ENCODE data around the gene B4GALNT3. TPM values are rescaled to one million over a fixed set of nuclear protein-coding genes. Genes with fewer than 3 reads are reported as not detected.

B4GALNT3 gene
- polyA plus RNA-seq, 3 donors, result 0.56 to 6.3 (median 2.1) TPM

- WGBS, 3 donors, result 82 to 92% (median 85%) methylated on average over 7 of the region's 7 CpGs
- no peak overlapping the region for H3K27ac ChIP-seq (ENCODE audit: low read depth, low read length)
Observed at GRCh38 chr12:593396-594270, 133.9 kb downstream of the B4GALNT3 start.

- H3K27ac ChIP-seq (ENCODE audit: low read depth, low read length), result no peak overlapping the region
- 33 to 68% (median 47%) methylated on average over 13 of the region's 13 CpGs for WGBS, 3 donors
Observed at GRCh38 chr12:597926-598568, 138.3 kb downstream of the B4GALNT3 start.

- WGBS, 3 donors, result 94 to 96% (median 95%) methylated on average over 13 of the region's 13 CpGs
- H3K27ac ChIP-seq (ENCODE audit: low read depth, low read length), result no peak overlapping the region
Observed at GRCh38 chr12:599756-600155, 140.0 kb downstream of the B4GALNT3 start.

DNA sequence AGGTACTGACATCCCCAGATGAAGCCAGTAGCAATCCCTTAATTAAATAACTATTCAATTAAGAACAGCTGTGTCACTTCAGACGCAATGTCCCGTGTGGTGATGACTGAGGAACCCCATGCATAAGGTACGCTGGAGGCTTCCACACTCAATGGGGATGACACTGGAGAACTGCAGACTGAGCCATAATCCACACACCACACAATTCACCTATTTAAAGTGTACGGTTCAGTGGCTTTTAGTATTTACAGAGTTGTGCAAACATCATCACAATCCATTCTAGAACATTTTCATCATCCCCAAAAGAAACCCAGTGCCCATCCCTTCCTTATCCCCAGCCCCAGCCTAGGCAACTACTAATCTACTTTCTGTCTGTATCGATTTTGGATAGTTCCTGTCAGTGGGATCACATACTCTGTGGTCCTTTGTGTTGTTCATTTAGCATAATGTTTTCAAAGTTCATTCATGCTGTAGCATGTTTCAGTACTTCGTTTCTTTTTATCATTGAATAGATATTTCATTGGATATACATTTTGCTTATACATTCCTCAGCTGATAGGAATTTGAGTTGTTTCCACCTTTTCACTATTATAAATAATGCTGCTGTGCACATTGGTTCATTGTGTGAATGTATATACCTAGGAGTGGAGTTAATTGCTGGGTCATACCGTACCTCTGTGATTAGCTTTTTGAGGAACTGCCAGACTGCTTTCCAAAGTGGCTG, 142.4 kb downstream of the B4GALNT3 start:
- WGBS, 3 donors, result 74 to 80% (median 78%) methylated on average over 7 of the region's 7 CpGs
- H3K27ac ChIP-seq (ENCODE audit: low read depth, low read length), result no peak overlapping the region

GRCh38 chr12:602700-603068, 142.9 kb downstream of the B4GALNT3 start:
- no peak overlapping the region for H3K27ac ChIP-seq (ENCODE audit: low read depth, low read length)

GRCh38 chr12:604956-605355, 145.2 kb downstream of the B4GALNT3 start:
- no peak overlapping the region for H3K27ac ChIP-seq (ENCODE audit: low read depth, low read length)
- 78 to 89% (median 78%) methylated on average over 7 of the region's 7 CpGs for WGBS, 3 donors

GRCh38 chr12:607541-608001, 147.8 kb downstream of the B4GALNT3 start:
- WGBS, 3 donors, result 10 to 21% (median 14%) methylated on average over 5 of the region's 5 CpGs
- H3K27ac ChIP-seq (ENCODE audit: low read depth, low read length), result no peak overlapping the region

GRCh38 chr12:608413-608812, 148.7 kb downstream of the B4GALNT3 start:
- 90 to 94% (median 94%) methylated on average over 3 of the region's 3 CpGs for whole genome bisulfite sequencing, 3 donors
- no peak overlapping the region for H3K27ac ChIP-seq (ENCODE audit: low read depth, low read length)

DNA sequence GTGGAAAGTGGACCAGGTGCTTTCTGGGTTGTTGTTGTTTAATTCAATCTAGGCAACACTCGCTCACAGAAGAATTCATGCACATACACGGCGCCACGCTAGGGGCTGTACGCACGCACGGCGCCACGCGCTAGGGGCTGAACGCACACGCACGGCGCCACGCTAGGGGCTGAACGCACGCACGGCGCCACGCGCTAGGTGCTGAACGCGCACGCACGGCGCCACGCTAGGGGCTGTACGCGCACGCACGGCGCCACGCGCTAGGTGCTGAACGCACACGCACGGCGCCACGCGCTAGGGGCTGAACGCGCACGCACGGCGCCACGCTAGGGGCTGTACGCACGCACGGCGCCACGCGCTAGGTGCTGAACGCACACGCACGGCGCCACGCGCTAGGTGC, 149.2 kb downstream of the B4GALNT3 start:
- H3K27ac ChIP-seq (ENCODE audit: low read depth, low read length), result no peak overlapping the region
- WGBS, 3 donors, result 92 to 96% (median 95%) methylated on average over 58 of the region's 58 CpGs

GRCh38 chr12:611721-612120, 152.0 kb downstream of the B4GALNT3 start:
- 62 to 89% (median 70%) methylated on average over 3 of the region's 3 CpGs for WGBS, 3 donors
- peak overlapping the region; percentile 5 for H3K27ac ChIP-seq (ENCODE audit: low read depth, low read length)

GRCh38 chr12:612293-612692, 152.6 kb downstream of the B4GALNT3 start:
- H3K27ac ChIP-seq (ENCODE audit: low read depth, low read length), result no peak overlapping the region
- WGBS, 3 donors, result 87 to 92% (median 90%) methylated on average over 7 of the region's 7 CpGs

- no peak overlapping the region for H3K27ac ChIP-seq (ENCODE audit: low read depth, low read length)
- WGBS, 3 donors, result 93 to 98% (median 94%) methylated on average over 4 of the region's 4 CpGs
Observed at GRCh38 chr12:612886-613285, 153.1 kb downstream of the B4GALNT3 start.

Other genes with a start within 250 kb of the B4GALNT3 start
- 1 to 10 TPM in 1 of 3 donors, under 1 TPM in 2; 0.16 to 1.0 (median 0.34) TPM for gene SLC6A12, start 245.8 kb upstream of the B4GALNT3 start, polyA plus RNA-seq
- under 1 TPM; 0.03 to 0.34 (median 0.06) TPM for gene SLC6A13, start 197.1 kb upstream of the B4GALNT3 start, polyA plus RNA-seq
- 1 to 10 TPM; 4.8 to 9.1 (median 9.1) TPM for gene KDM5A, start 70.6 kb upstream of the B4GALNT3 start, polyA plus RNA-seq
- gene CCDC77, start 58.3 kb upstream of the B4GALNT3 start, polyA plus RNA-seq, result 1 to 10 TPM; 2.3 to 8.5 (median 2.3) TPM
- 10 to 100 TPM in 2 of 3 donors, 1 to 10 TPM in 1; 1.4 to 30.5 (median 19.5) TPM for gene NINJ2, start 203.5 kb downstream of the B4GALNT3 start, polyA plus RNA-seq